Measurements from ENCODE around the gene PWP1. TPM values are rescaled to one million over a fixed set of nuclear protein-coding genes. Genes with fewer than 3 reads are reported as not detected.

Gene PWP1
- total RNA-seq, 2 experiments from 2014 or later: 44.0 to 47.0 TPM

DNA sequence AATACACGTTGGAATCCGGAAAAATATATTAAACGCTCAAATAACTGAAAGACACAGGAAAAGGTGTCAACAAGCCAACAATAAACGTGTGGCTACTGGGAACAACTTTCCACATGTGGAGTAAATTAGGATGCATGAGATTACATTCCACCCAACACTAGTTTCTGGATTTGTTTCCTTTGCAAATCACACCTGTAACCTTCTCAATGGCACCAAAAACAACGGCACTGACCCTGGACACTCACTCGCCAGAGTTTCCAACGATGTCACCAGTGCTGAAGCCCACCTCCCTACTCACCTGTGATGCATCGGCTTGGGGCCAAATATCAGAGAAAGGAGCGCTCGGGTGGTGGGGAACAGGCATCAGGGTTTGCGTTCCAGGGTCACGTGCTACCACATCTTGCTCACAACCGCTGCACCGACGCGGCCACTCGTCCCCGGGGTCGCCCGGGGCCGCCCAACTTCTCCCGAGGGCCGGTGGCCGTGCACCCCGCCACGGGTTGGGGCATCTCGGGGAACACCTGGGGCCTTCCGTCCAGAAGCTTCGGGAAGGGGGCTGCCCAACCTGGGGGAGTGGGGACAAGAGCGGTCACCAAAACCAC is 74.7 kb downstream of the PWP1 start:
- no peaks in the 10 kb centered on the region for H3K9me3 Mint-ChIP-seq
- CTCF ChIA-PET: interaction anchor here (1.1 to 2.6 kb wide), 4 partner anchors 18 to 434 kb away, joined by 3 to 7 read pairs (median 5); no protein-coding TSS in a partner anchor
- DNase-seq: peak; percentile 63
- no peaks in the 10 kb centered on the region for H3K27me3 Mint-ChIP-seq
- H3K4me1 Mint-ChIP-seq (ENCODE audit: low read depth): peaks cover 27% of the 10 kb centered on the region
- intact Hi-C loops (cut with micrococcal nuclease): loop anchor here (1.0 to 5.0 kb wide), 4 partner anchors 125 to 872 kb away; partner anchors contain the start of genes CRY1 and SELPLG
- H3K4me3 Mint-ChIP-seq: peak overlapping the region; percentile 92
- POLR2A ChIA-PET: interaction anchor here (0.8 kb wide), 1 partner anchor 75 kb away, joined by 3 read pairs; the partner anchor contains the start of gene PWP1
- peaks cover 24% of the 10 kb centered on the region for H3K36me3 Mint-ChIP-seq
- H3K27ac Mint-ChIP-seq: peak overlapping the region; percentile 88

DNA sequence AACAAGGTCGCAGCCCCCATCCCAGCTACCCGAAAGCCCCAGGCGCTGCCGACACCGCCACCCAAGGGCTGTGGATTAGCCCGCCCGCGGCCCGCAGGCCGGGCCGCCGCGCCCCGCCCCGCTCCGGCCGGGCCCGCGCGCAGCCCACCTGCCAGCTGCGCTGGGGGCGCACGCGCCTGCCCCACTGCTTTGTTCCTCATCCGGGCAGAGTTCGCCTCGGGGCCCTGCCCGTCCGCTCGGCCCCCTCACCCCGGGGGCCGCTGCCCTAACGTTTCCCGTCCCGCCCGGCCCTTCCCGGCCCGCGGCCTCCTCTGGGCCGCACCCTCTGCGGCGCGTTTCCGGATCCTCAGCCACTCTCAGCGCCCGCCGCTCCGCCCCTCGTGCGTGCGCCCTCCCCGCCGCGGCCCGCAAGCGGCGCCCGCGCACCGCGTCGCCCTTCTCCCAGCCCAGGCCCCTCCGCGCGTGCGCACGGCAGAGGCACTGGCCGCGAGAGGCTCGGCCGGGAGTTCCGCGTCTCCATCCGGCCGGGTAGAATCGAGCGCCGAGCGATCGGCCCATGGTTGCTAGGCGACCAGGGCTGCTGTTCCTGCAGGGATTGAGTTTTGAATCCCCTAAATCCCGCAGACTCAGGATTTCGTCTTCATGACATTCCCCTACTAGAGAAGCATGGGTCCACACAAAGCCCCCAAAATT is 75.4 kb downstream of the PWP1 start, which contains the start of gene PRDM4:
PRDM4 (minus strand) TSS at position 329 of the 693 bp plus-strand sequence. CDS start 622 bp downstream, outside the sequence.
- H3K27ac Mint-ChIP-seq: peak within 1 kb of the TSS; percentile 88
- POLR2A ChIA-PET: interaction anchor here (0.8 kb wide), 1 partner anchor 76 kb away, joined by 3 read pairs; the partner anchor contains the start of gene PWP1
- H3K9me3 Mint-ChIP-seq: no peaks in the 10 kb centered on the region
- H3K27me3 Mint-ChIP-seq: no peaks in the 10 kb centered on the region
- peaks cover 27% of the 10 kb centered on the region for H3K4me1 Mint-ChIP-seq (ENCODE audit: low read depth)
- H3K36me3 Mint-ChIP-seq: peaks cover 24% of the 10 kb centered on the region
- CTCF ChIA-PET: interaction anchor here (1.2 to 2.6 kb wide), 2 partner anchors 152 to 433 kb away, joined by 3 to 7 read pairs; no protein-coding TSS in a partner anchor
- peak within 1 kb of the TSS; percentile 92 for H3K4me3 Mint-ChIP-seq
- peak; percentile 94 for DNase-seq
- intact Hi-C loops (cut with micrococcal nuclease): loop anchor here (1.0 to 5.0 kb wide), 5 partner anchors 76 to 871 kb away; partner anchors contain the start of genes CRY1, PWP1 and SELPLG

DNA sequence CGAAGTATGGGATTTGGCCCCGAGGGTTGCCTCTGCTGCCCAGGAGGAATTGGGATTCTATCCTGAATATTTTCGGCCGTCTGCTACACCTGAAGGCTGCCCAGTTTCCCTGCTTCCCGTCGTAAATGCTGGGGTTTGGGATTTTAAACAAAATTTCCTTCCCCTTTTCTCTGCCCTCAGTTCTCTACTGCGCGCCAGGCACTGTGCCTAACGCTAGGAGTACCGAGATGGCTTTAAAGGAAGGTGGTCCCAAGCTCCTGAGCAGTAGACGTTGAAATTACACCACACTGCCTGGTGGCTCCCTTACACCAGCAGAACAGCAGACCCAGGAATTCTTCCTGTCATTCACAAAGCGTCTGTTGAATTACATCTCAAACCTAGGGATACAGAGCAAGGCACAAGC is 75.9 kb downstream of the PWP1 start:
- ChIA-PET CTCF (interaction anchor here (1.0 to 2.6 kb wide), 2 partner anchors 85 to 151 kb away, joined by 4 to 7 read pairs; no protein-coding TSS in a partner anchor), POLR2A (no interaction called here)
- Mint-ChIP-seq H3K36me3 (peaks cover 22% of the 10 kb centered on the region), H3K27ac (peak overlapping the region; percentile 46), H3K4me3 (peak overlapping the region; percentile 76), H3K27me3 (no peaks in the 10 kb centered on the region), H3K4me1 (ENCODE audit: low read depth) (peaks cover 27% of the 10 kb centered on the region), H3K9me3 (no peaks in the 10 kb centered on the region)
- peak; percentile 20 for DNase-seq
- intact Hi-C loops (cut with micrococcal nuclease): loop anchor here (1.0 to 5.0 kb wide), 4 partner anchors 76 to 871 kb away; partner anchors contain the start of genes CRY1, PWP1 and SELPLG

Other genes starting within 250 kb of the PWP1 start
- 10 to 100 TPM; 33.4 to 39.0 TPM for gene PRDM4, start 75.3 kb downstream of the PWP1 start, total RNA-seq
- gene ASCL4, start 88.9 kb downstream of the PWP1 start, total RNA-seq: not detected